ENCODE data around the gene TP53BP2.

TP53BP2 gene

GRCh38 chr1:223793716-223794115, 52.0 kb downstream of the TP53BP2 start:
- no peak for TF ChIP-seq CTCF (IDR thresholded peaks at IDR 0.05; ENCODE audit: control insufficient read depth, extremely low read depth, insufficient read depth)
- DNase-seq (ENCODE audit: low read depth): no peak
- H3K4me3 ChIP-seq (ENCODE audit: low read depth, low read length): no peak overlapping the region

GRCh38 chr1:223792046-223792445, 53.7 kb downstream of the TP53BP2 start:
- DNase-seq (ENCODE audit: low read depth): no peak
- TF ChIP-seq CTCF (IDR thresholded peaks at IDR 0.05; ENCODE audit: control insufficient read depth, extremely low read depth, insufficient read depth): no peak
- no peak overlapping the region for H3K4me3 ChIP-seq (ENCODE audit: low read depth, low read length)

GRCh38 chr1:223788746-223789415, 56.9 kb downstream of the TP53BP2 start:
- no peak for TF ChIP-seq CTCF (IDR thresholded peaks at IDR 0.05; ENCODE audit: control insufficient read depth, extremely low read depth, insufficient read depth)
- no peak for DNase-seq (ENCODE audit: low read depth)
- H3K4me3 ChIP-seq (ENCODE audit: low read depth, low read length): no peak overlapping the region

- H3K4me3 ChIP-seq (ENCODE audit: low read depth, low read length): no peak overlapping the region
- DNase-seq (ENCODE audit: low read depth): peak; percentile 81
- no peak for TF ChIP-seq CTCF (IDR thresholded peaks at IDR 0.05; ENCODE audit: control insufficient read depth, extremely low read depth, insufficient read depth)
Observed at GRCh38 chr1:223785808-223786207, 59.9 kb downstream of the TP53BP2 start.

GRCh38 chr1:223784541-223784940, 61.2 kb downstream of the TP53BP2 start:
- no peak for TF ChIP-seq CTCF (IDR thresholded peaks at IDR 0.05; ENCODE audit: control insufficient read depth, extremely low read depth, insufficient read depth)
- H3K4me3 ChIP-seq (ENCODE audit: low read depth, low read length): no peak overlapping the region
- no peak for DNase-seq (ENCODE audit: low read depth)

- DNase-seq (ENCODE audit: low read depth): no peak
- H3K4me3 ChIP-seq (ENCODE audit: low read depth, low read length): no peak overlapping the region
- TF ChIP-seq CTCF (IDR thresholded peaks at IDR 0.05; ENCODE audit: control insufficient read depth, extremely low read depth, insufficient read depth): no peak
Observed at GRCh38 chr1:223783676-223784075, 62.1 kb downstream of the TP53BP2 start.

GRCh38 chr1:223780949-223781348, 64.8 kb downstream of the TP53BP2 start:
- DNase-seq (ENCODE audit: low read depth): no peak
- no peak overlapping the region for H3K4me3 ChIP-seq (ENCODE audit: low read depth, low read length)
- TF ChIP-seq CTCF (IDR thresholded peaks at IDR 0.05; ENCODE audit: control insufficient read depth, extremely low read depth, insufficient read depth): no peak
